Measurements from ENCODE around the gene HLA-DPB1.

- no peak for TF ChIP-seq EP300 (IDR thresholded peaks at IDR 0.05)
- no peak for TF ChIP-seq CTCF (IDR thresholded peaks at IDR 0.05)
These were observed 56.3 kb downstream of the HLA-DPB1 start for GRCh38 chr6:33132081-33132524.

Measured in sigmoid colon (tissue), 4 donors.